Activated CD8-positive, alpha-beta memory T cell treated with anti-CD3 and anti-CD28 coated beads, Interleukin-2, amount 50 U/mL, for 48 hours (primary cell): ENCODE results near the gene FBXO42.
"Not testable (repeated sequence)": the region's sequence is repeated elsewhere in the genome, so short reads cannot be mapped to it uniquely, and the experiment has no call there.

Experiments
- DNase-seq: peaks from one replicate; pipeline ENCODE4 v3.0.0-alpha.2; 2020

Gene FBXO42

GRCh38 chr1:16371725-16372124, 19.4 kb upstream of the FBXO42 start:
- no peak for DNase-seq

DNA sequence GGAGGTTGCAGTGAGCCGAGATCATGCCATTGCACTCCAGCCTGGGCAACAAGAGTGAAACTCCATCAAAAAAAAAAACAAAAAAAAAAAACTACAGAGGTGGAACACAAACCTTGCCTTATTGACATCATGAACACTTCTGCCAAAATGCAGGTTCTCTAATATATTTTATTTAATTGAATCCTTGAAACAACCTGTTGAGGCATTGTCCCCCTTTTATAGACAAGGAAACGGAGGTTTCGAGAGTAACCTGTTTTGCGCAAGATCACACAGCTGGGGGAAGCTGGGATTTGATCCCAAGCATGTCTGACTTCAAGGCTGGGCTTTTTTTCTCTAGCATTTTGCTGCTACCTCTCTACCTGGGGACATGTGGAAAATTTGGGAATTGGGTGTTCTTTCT, 17.5 kb upstream of the FBXO42 start:
- DNase-seq: no peak

GRCh38 chr1:16367968-16368890, 15.9 kb upstream of the FBXO42 start:
- no peak for DNase-seq

DNA sequence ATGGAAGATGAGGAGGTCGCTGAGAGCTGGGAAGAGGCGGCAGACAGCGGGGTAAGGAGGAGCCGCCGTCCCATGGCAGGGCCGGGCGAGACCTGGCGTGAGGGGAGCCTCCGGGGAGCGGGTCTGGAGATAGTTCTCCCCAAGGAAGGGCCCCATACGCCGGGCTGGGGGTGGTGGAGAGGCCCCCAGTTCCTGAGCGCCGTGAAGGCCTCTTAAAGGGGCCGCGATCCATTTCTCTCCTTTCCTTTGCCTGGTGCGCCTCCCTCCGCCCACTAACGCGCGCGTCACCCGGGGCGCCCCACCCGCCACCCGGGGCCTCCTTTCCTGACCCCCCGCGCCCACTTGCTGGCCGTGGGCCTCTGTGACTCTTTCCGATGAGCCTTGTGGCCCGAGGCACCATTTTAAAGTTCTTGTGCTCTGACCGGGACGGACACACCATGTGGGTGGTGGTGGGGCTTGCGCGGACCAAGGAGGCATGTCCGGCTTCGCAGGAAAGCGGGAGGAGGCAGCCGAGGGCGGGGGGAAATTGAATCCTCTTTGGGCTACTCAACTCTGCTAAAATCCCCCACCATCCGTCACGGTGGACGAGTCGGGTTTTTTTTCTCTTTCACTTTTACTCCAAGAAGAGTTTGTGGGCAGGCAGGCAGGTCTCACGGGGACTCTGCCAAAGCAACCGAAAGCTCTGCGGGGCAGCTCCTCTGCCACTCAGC, 15.1 kb upstream of the FBXO42 start:
- DNase-seq: peak; percentile 91

DNA sequence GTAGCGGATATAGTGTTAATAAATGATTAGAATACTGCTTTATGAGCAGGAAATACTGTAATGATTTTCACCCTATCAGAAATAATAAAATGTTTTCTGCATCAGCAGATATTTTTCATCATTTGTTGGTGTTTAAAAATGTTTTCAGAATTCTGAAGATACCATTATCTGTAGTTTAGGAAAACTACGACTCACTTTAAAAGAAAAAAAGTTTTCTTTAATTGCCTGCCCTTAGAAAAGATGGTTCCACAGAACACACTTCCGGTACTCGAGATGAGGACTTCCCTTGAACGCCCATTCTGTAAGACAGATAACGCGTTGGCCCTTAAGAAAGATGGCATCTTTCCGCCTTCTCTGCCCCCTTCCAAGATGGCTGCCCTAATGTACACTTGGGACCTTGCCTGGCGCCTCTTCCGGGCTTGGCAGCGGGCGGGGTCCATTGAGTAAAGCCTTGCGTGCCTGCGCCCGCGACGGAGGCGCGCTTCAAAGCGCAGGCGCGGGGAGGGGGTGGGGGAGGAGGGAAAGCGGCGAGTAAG, 14.5 kb upstream of the FBXO42 start, which contains the start of gene SZRD1:
TSS of gene SZRD1 (plus strand) at position 521 of the 536 bp plus-strand sequence. CDS start 16 bp downstream, outside the sequence.
- DNase-seq: peak; percentile 91

DNA sequence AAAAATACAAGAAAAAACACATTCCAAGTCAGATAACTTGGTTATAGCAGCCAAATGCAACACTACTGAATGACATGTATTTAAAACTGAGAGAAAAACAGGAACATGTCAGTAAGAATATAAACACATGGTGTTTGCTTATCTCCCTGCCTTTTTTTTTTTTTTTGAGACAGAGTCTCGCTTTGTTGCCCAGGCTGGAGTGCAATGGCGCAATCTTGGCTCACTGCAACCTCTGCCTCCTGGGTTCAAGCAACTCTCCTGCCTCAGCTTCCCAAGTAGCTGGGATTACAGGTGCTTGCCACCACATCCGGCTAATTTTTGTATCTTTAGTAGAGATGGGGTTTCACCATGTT, 12.8 kb upstream of the FBXO42 start:
- not testable (repeated sequence) for DNase-seq

DNA sequence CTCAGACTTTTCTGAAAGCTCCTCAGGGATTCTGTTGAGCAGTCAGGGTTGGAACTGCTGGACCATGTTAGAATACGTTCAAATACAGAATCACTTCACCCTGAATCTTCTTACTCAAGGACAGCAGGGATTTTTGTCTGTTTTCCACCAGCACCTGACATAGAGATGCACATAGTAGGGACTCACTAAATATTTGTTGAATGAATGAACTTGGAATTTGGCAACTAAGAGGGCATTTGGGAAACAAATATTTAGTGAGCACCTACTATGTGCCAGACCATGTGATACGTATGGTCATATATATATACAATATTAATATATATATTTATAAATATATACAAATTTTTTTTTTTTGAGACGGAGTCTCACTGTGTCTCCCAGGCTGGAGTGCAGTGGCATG, 4.6 kb upstream of the FBXO42 start:
- no peak for DNase-seq

DNA sequence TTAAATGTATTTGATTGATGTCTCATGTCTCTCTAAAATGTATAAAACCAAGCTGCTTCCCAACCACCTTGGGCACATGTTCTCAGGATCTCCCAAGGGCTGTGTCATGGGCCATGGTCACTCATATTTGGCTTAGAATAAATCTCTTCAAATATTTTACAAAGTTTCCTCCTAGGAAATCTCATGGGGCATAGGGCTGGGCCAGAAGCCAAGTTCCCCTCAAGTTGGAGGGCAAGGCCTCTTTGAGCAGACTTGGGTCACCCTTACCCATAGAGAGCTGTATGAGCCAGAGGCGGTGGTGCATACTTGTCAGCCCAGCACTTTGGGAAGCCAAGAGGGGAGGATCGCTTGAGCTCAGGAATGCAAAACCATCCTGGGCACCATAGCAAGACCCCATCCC, 2.3 kb upstream of the FBXO42 start:
- no peak for DNase-seq

- DNase-seq: no peak
Observed at GRCh38 chr1:16352842-16353535, 709 bp upstream of the FBXO42 start.

DNA sequence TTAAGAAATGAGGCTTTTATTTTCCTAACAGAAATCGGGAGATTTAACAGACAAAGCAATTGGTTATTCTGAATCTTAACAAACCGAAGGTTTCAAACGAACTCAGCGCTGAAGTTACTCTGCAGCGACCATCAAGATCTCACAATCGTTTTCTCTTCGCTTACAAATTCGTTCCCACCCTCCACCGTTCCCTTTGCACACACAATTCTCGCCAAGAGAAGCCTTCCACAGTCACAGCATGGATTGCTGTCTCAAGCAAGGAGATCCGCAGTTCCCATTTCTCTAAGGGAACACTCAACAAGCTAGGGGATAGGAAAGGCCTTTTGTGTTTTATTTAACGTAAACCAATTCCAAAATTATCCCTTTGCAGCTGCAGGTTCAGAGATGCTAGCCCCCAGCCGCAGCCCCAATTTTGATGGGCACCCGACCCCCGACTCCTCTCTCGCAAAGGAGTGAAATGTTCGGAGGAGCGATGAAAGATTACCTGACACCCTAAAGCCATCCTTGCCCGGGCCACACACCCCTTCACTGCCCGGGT, 755 bp downstream of the FBXO42 start:
- no peak for DNase-seq

- DNase-seq: no peak
Observed at GRCh38 chr1:16349847-16350406, 2.4 kb downstream of the FBXO42 start.

DNA sequence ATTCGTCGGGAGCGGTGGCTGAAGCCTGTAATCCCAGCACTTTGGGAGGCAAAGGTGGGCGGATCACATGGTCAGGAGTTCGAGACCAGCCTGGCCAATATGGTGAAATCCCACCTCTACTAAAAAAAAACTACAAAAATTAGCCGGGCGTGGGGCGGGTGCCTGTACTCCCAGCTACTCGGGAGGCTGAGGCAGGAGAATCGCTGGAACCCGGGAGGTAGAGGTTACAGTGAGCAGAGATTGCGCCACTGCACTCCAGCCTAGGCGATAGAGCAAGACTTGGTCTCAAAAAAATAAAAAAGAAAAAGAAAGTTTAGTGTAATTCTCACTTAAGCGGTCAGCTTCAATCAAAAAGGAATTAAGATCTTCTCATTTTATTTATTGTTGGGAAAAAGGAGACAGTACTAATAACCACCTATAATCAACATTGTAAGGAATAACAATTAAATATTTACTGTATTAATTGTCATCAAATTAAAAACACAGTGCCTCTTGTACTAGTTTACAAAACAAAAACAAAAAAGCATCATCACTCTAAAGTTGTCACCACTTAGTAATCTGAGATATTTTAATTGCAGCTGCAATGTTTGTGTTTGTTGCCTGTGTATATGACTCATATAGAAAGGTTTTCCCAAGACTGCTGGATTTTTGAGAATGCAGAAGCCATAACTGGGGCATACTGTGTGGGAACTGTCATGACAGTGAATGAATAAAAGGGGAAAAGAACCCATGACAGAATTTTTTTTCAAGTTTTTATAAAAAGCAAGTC, 3.7 kb downstream of the FBXO42 start:
- DNase-seq: no peak

DNA sequence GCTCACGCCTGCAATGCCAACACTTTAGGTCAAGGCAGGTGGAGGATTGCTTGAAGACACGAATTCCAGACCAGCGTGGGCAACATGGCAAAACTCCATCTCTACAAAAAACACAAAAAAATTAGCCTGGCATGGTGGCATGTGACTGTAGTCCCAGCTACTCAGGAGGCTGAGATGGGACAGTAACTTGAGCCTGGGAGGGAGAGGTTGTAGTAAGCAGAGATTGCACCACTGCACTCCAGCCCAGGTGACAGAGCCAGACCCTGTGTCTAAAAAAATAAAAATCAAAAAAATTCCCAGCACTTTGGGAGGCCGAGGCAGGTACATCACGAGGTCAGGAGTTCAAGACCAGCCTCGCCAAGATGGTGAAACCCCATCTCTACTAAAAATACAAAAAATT, 9.0 kb downstream of the FBXO42 start:
- not testable (repeated sequence) for DNase-seq

GRCh38 chr1:16342331-16343062, 9.8 kb downstream of the FBXO42 start:
- DNase-seq: no peak

DNA sequence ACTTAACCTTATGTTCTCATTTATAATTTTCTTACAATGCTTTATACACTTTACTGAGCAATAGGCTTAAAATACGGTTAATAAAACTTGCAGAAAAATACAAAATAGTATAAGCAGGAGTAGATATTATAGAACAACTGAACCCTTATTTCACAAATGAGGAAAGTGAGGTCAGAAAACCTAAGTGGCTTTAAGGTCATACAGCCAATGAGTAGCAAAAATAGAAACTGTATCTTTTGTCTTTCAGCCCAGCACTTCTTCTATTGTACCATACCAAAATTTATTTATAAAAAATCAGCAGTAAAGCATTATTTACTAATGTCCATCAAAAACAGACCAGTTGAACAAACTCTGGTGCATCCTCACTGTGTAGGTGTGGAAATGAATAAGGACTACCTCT, 11.6 kb downstream of the FBXO42 start:
- DNase-seq: no peak

- no peak for DNase-seq
Observed at GRCh38 chr1:16338961-16339360, 13.3 kb downstream of the FBXO42 start.

GRCh38 chr1:16334655-16335340, 17.5 kb downstream of the FBXO42 start:
- no peak for DNase-seq

DNA sequence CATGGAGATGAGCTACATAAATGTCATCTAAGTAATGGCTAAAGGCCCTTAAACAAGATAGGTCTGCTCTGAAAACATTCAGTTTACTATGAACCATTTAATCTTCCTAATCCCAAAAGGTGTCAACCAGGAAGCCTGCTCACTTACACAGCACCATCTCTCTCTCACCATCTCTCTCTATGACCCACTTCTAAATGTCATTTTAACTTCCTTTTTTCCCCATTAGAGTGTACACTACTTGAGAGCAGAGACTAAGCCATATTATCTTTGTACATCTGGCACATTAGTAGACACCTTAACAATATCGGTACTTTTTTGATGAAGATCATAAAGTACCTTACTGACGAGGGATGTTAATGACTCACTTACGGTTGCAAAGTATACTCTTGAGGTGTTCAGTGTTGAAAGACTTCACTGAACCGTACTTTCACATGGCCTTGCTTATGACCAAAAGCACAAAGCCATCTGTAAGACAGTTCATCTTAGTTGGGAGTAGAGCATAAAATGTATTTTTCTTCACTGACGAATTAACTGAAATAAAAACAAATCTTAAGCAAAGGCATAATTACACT, 25.4 kb downstream of the FBXO42 start:
- DNase-seq: no peak

DNA sequence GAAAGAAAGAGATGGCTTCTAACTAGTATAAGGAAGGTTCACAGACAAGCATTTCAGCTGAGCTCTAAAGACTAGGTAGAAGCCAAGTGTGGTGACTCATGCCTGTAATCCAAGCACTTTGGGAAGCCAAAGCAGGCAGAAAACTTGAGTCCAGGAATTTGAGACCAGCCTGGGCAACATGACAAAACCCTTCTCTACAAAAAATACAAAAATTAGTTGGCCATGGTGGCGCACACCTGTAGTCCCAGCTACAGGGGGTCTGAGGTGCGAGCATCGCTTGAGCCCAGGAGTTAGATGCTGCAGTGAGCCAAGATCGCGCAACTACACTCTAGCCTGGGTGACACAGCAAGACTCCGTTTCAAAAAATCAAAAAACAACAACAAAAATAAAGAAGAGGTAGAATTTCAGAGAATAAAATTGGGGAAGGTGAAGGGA, 27.8 kb downstream of the FBXO42 start:
- no peak for DNase-seq
